HEK293T (cell line): Measurements from ENCODE around the gene ARHGAP8.
A peak's percentile ranks its signal among the peaks of the same experiment; 100 is the strongest.

Source experiments
- CTCF ChIA-PET: fragments of 350-600 bp; formaldehyde crosslinking; extraction: SDS; loops from one replicate; lab custom pipeline; 2021; ENCODE audit warnings: antibody characterized with exemption, inconsistent platforms; lab: Yijun Ruan, JAX
- POLR2A ChIA-PET: fragments of 350-600 bp; formaldehyde crosslinking; extraction: SDS; loops from one replicate; lab custom pipeline; 2020; ENCODE audit warnings: antibody characterized with exemption, inconsistent platforms; lab: Yijun Ruan, JAX
- DNase-seq: peaks from one replicate; pipeline ENCODE4 v3.0.0; 2012; ENCODE audit warnings: mixed read lengths; ENCODE audit errors: extremely low spot score
- ARNT ChIP-seq: fragments of 450-650 bp; IDR thresholded peaks from 2 replicates; pipeline ENCODE4 v1.6.1; 2017; ENCODE audit warnings: mild to moderate bottlenecking
- BHLHE40 ChIP-seq: fragments of 450-650 bp; IDR thresholded peaks from 2 replicates; pipeline ENCODE4 v1.6.1; 2016; ENCODE audit warnings: mild to moderate bottlenecking, moderate library complexity, borderline replicate concordance
- CTBP1 ChIP-seq: fragments of 450-650 bp; IDR thresholded peaks from 2 replicates; pipeline ENCODE4 v1.6.1; 2016; ENCODE audit warnings: borderline replicate concordance
- ELF4 ChIP-seq: fragments of 450-650 bp; IDR thresholded peaks from 2 replicates; pipeline ENCODE4 v1.6.1; 2017; ENCODE audit warnings: antibody characterized with exemption
- FOXA1 ChIP-seq: fragments of 450-650 bp; IDR thresholded peaks from 2 replicates; pipeline ENCODE4 v1.6.1; 2016; ENCODE audit warnings: mild to moderate bottlenecking
- FOXK2 ChIP-seq: fragments of 450-650 bp; IDR thresholded peaks from 2 replicates; pipeline ENCODE4 v1.6.1; 2016; ENCODE audit warnings: mild to moderate bottlenecking
- FOXM1 ChIP-seq: fragments of 450-650 bp; IDR thresholded peaks from 2 replicates; pipeline ENCODE4 v1.6.1; 2017; ENCODE audit warnings: mild to moderate bottlenecking, borderline replicate concordance
- HDGF ChIP-seq: fragments of 450-650 bp; IDR thresholded peaks from 2 replicates; pipeline ENCODE4 v1.6.1; 2017; ENCODE audit warnings: antibody characterized with exemption, borderline replicate concordance
- L3MBTL2 ChIP-seq: fragments of 450-650 bp; conservative IDR thresholded peaks from 2 replicates; pipeline ENCODE4 v1.6.1; 2016; ENCODE audit warnings: mild to moderate bottlenecking
- LEF1 ChIP-seq: fragments of 450-650 bp; IDR thresholded peaks from 2 replicates; pipeline ENCODE4 v1.6.1; 2017; ENCODE audit warnings: mild to moderate bottlenecking, borderline replicate concordance
- NFRKB ChIP-seq: fragments of 450-650 bp; IDR thresholded peaks from 2 replicates; pipeline ENCODE4 v1.6.1; 2016; ENCODE audit warnings: mild to moderate bottlenecking, moderate library complexity
- PKNOX1 ChIP-seq: fragments of 450-650 bp; IDR thresholded peaks from 2 replicates; pipeline ENCODE4 v1.6.1; 2016
- SP1 ChIP-seq: fragments of 450-650 bp; IDR thresholded peaks from 2 replicates; pipeline ENCODE4 v1.6.1; 2017
- SUZ12 ChIP-seq: fragments of 450-650 bp; IDR thresholded peaks from 2 replicates; pipeline ENCODE4 v1.6.1; 2016; ENCODE audit warnings: mild to moderate bottlenecking
- TARDBP ChIP-seq: fragments of 450-650 bp; IDR thresholded peaks from 2 replicates; pipeline ENCODE4 v1.6.1; 2016
- ZNF384 ChIP-seq: fragments of 450-650 bp; IDR thresholded peaks from 2 replicates; pipeline ENCODE4 v1.6.1; 2016

ARHGAP8 gene

GRCh38 chr22:44888491-44889254 lies 136.3 kb downstream of the ARHGAP8 start:
- DNase-seq: no peak
- TF ChIP-seq SUZ12 (no peak), LEF1 (no peak), NFRKB (no peak), L3MBTL2 (no peak), BHLHE40 (no peak), FOXK2 (no peak), ZNF384 (no peak), FOXM1 (no peak), ARNT (no peak)
- ChIA-PET POLR2A (no interaction called here), CTCF (no interaction called here)

- ChIA-PET POLR2A (no interaction called here), CTCF (no interaction called here)
- no peak for TF ChIP-seq FOXM1
- TF ChIP-seq L3MBTL2: no peak
- TF ChIP-seq ARNT: no peak
- no peak for TF ChIP-seq PKNOX1
- no peak for TF ChIP-seq SUZ12
- no peak for TF ChIP-seq CTBP1
- no peak for TF ChIP-seq NFRKB
- TF ChIP-seq ZNF384: no peak
- TF ChIP-seq TARDBP: no peak
- TF ChIP-seq LEF1: no peak
- TF ChIP-seq BHLHE40: no peak
- no peak for TF ChIP-seq ELF4
- TF ChIP-seq FOXA1: no peak
- no peak for TF ChIP-seq FOXK2
- no peak for TF ChIP-seq HDGF
- no peak for TF ChIP-seq SP1
- DNase-seq: peak; percentile 34
Measured at GRCh38 chr22:44889255-44889878, 137.0 kb downstream of the ARHGAP8 start.

- DNase-seq: no peak
- ChIA-PET POLR2A (interaction anchor here (0.6 kb wide), 1 partner anchor 331 kb away, joined by 3 read pairs; no protein-coding TSS in a partner anchor), CTCF (no interaction called here)
- no peak for TF ChIP-seq SP1
- no peak for TF ChIP-seq ELF4
Measured at GRCh38 chr22:44890416-44891292, 138.3 kb downstream of the ARHGAP8 start.

GRCh38 chr22:44891293-44891747 lies 138.9 kb downstream of the ARHGAP8 start:
- no peak for TF ChIP-seq ELF4
- no peak for TF ChIP-seq FOXK2
- no peak for TF ChIP-seq ZNF384
- TF ChIP-seq HDGF: no peak
- TF ChIP-seq SP1: no peak
- TF ChIP-seq LEF1: no peak
- no peak for TF ChIP-seq TARDBP
- TF ChIP-seq CTBP1: no peak
- TF ChIP-seq BHLHE40: no peak
- TF ChIP-seq PKNOX1: no peak
- TF ChIP-seq FOXM1: no peak
- no peak for TF ChIP-seq FOXA1
- no peak for TF ChIP-seq L3MBTL2
- no peak for TF ChIP-seq NFRKB
- TF ChIP-seq SUZ12: no peak
- no peak for TF ChIP-seq ARNT
- ChIA-PET POLR2A (no interaction called here), CTCF (no interaction called here)
- DNase-seq: no peak

- POLR2A ChIA-PET: no interaction called here
- TF ChIP-seq NFRKB: no peak
- TF ChIP-seq FOXA1: no peak
- TF ChIP-seq SUZ12: no peak
- no peak for TF ChIP-seq ARNT
- no peak for TF ChIP-seq PKNOX1
- no peak for TF ChIP-seq ELF4
- no peak for TF ChIP-seq TARDBP
- no peak for TF ChIP-seq HDGF
- no peak for TF ChIP-seq FOXK2
- no peak for TF ChIP-seq ZNF384
- no peak for TF ChIP-seq LEF1
- no peak for TF ChIP-seq BHLHE40
- CTCF ChIA-PET: no interaction called here
- DNase-seq: no peak
Measured at GRCh38 chr22:44891791-44892190, 139.4 kb downstream of the ARHGAP8 start.
